Esophagus muscularis mucosa (tissue), 4 donors: ENCODE data around the gene GNL2. TPM values are rescaled to one million over a fixed set of nuclear protein-coding genes. Genes with fewer than 3 reads are reported as not detected.
"Not testable (repeated sequence)": the region's sequence is repeated elsewhere in the genome, so short reads cannot be mapped to it uniquely, and the experiment has no call there.

Experiments
- DNase-seq: peaks from one replicate; pipeline ENCODE4 v3.0.0-alpha.2; 2017; ENCODE audit errors: extremely low spot score
- H3K27ac ChIP-seq, 4 donors: fragments of 200-600 bp; sonication (generic); replicated peaks in 1 of 4; 1 replicate in 3 of 4; 2 replicates in 1 of 4; pipeline ENCODE4 v1.5.1; 2016 to 2019; ENCODE audit warnings: mild to moderate bottlenecking in 1 of 4
- H3K27me3 ChIP-seq, 4 donors: fragments of 200-600 bp; sonication (generic); one replicate each; pipeline versions ENCODE4 v1.5.1 to v1.6.0; 2016 to 2019
- H3K36me3 ChIP-seq, 4 donors: fragments of 200-600 bp; sonication (generic); one replicate each; pipeline ENCODE4 v1.5.1; 2016 to 2019
- H3K4me1 ChIP-seq, 4 donors: fragments of 200-600 bp; sonication (generic); one replicate each; pipeline ENCODE4 v1.5.1; 2016 to 2019
- H3K4me3 ChIP-seq, 4 donors: fragments of 200-600 bp; sonication (generic); 1 replicate in 2 of 4; 2 replicates in 2 of 4; pipeline ENCODE4 v1.5.1; 2016 to 2019; ENCODE audit warnings: mild to moderate bottlenecking in 4 of 4, moderate library complexity in 1 of 4
- H3K9me3 ChIP-seq, 4 donors: fragments of 200-600 bp; sonication (generic); 1 replicate in 3 of 4; 2 replicates in 1 of 4; pipeline ENCODE4 v1.5.1; 2016 to 2019
- EP300 ChIP-seq: sonication (generic); formaldehyde crosslinking; IDR thresholded peaks from one replicate; pipeline ENCODE4 v1.6.1; 2017; ENCODE audit warnings: antibody characterized with exemption
- POLR2A ChIP-seq: fragments of 450-650 bp; IDR thresholded peaks from one replicate; pipeline ENCODE4 v1.6.1; 2017; ENCODE audit warnings: antibody characterized with exemption, moderate library complexity, mild to moderate bottlenecking, low read depth
- POLR2AphosphoS5 ChIP-seq, 2 donors: sonication (generic); formaldehyde crosslinking; IDR thresholded peaks; one replicate each; pipeline ENCODE4 v1.6.1; 2017; ENCODE audit warnings: antibody characterized with exemption in 2 of 2
- WGBS: methylation state at CpG from one replicate; pipeline ENCODE4 v1.1.5; 2018; 5-methylcytosine and 5-hydroxymethylcytosine counted together
- intact Hi-C: fragments of 100-400 bp; cut with DNase I; formaldehyde crosslinking; loops from one replicate; pipeline ENCODE4 v1.15.1; 2023
- total RNA-seq, 4 donors: library from RNA; depleted of rRNA; stranded (reverse); fragments of >200 nt; gene quantifications; one replicate each; pipeline versions ENCODE4 v1.1.0 to v1.2.1, GENCODE V29; 2016
- TF ChIP-seq, protein P1 (sequence below), 3 experiments: fragments of 200-600 bp in 2 of 3; fragments of 450-650 bp in 1 of 3; sonication (generic) in 2 of 3; IDR thresholded peaks; one replicate each; pipeline ENCODE4 v1.5.1; 2017 to 2019; ENCODE audit warnings: antibody characterized with exemption in 3 of 3, mild to moderate bottlenecking in 2 of 3, moderate library complexity in 1 of 3

The GNL2 gene
- total RNA-seq, 4 donors from 2014 or later: 25.1 to 36.4 (median 27.0) TPM

DNA sequence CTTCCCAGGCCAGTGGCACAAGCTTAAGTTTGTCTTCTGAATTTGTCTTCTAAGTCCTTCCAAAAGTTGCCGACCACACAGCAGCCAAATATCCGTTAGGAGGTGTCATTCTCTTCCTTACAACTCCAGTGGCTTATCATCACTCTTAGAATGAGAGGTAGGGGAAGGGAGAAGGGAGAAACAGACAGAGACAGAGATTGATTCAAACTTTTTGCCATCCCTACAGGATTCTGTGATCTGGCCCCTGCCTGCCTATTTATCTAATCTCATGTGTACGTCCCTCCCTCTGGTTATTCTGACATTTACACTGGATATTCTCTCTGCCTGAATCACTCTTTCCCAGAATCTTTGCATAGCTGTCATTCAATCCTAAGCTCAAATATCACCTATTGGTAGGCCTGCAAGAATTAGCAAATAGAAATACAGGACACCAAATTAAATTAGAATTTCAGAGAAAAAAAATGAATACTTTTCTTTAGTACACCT lies 488 bp upstream of the GNL2 start:
- DNase-seq: no peak
- H3K9me3 ChIP-seq: no peaks in the 10 kb centered on the region
- H3K4me1 ChIP-seq: peaks cover 16 to 30% (median 24%) of the 10 kb centered on the region in 4 donors
- H3K36me3 ChIP-seq: peaks cover 17 to 25% (median 24%) of the 10 kb centered on the region in 4 donors
- H3K4me3 ChIP-seq: peak overlapping the region; percentile 74 to 86 (median 82)
- TF ChIP-seq POLR2AphosphoS5 (IDR thresholded peaks at IDR 0.05) (no peak), POLR2A (no peak), EP300 (no peak)
- TF ChIP-seq, protein P1, sequence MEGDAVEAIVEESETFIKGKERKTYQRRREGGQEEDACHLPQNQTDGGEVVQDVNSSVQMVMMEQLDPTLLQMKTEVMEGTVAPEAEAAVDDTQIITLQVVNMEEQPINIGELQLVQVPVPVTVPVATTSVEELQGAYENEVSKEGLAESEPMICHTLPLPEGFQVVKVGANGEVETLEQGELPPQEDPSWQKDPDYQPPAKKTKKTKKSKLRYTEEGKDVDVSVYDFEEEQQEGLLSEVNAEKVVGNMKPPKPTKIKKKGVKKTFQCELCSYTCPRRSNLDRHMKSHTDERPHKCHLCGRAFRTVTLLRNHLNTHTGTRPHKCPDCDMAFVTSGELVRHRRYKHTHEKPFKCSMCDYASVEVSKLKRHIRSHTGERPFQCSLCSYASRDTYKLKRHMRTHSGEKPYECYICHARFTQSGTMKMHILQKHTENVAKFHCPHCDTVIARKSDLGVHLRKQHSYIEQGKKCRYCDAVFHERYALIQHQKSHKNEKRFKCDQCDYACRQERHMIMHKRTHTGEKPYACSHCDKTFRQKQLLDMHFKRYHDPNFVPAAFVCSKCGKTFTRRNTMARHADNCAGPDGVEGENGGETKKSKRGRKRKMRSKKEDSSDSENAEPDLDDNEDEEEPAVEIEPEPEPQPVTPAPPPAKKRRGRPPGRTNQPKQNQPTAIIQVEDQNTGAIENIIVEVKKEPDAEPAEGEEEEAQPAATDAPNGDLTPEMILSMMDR (IDR thresholded peaks at IDR 0.05): no peak
- no peaks in the 10 kb centered on the region for H3K27me3 ChIP-seq
- 0% methylated on average over 3 of the region's 3 CpGs for whole genome bisulfite sequencing
- peak overlapping the region; percentile 80 to 88 (median 84) for H3K27ac ChIP-seq
- intact Hi-C loops: loop anchor here (10.0 kb wide), 2 partner anchors 81 to 209 kb away; partner anchors contain the start of genes C1orf122, MEAF6 and YRDC

GRCh38 chr1:37593726-37594125 lies 2.0 kb downstream of the GNL2 start:
- no peak overlapping the region for H3K4me3 ChIP-seq
- H3K27me3 ChIP-seq: no peaks in the 10 kb centered on the region
- peaks cover 35 to 50% (median 49%) of the 10 kb centered on the region in 4 donors for H3K36me3 ChIP-seq
- DNase-seq: no peak
- H3K27ac ChIP-seq: no peak overlapping the region
- TF ChIP-seq, protein P1 (IDR thresholded peaks at IDR 0.05): no peak
- TF ChIP-seq EP300 (no peak), POLR2AphosphoS5 (IDR thresholded peaks at IDR 0.05) (no peak), POLR2A (no peak)
- no peaks in the 10 kb centered on the region for H3K9me3 ChIP-seq
- WGBS: 97% methylated on average over 6 of the region's 6 CpGs
- H3K4me1 ChIP-seq: peaks cover 16 to 30% (median 24%) of the 10 kb centered on the region in 4 donors
- intact Hi-C loops: loop anchor here (10.0 kb wide), 2 partner anchors 79 to 211 kb away; partner anchors contain the start of genes C1orf122, MEAF6 and YRDC

GRCh38 chr1:37588939-37589338 lies 6.8 kb downstream of the GNL2 start:
- H3K36me3 ChIP-seq: peaks cover 56 to 97% (median 87%) of the 10 kb centered on the region in 4 donors
- TF ChIP-seq POLR2AphosphoS5 (IDR thresholded peaks at IDR 0.05) (no peak), POLR2A (no peak), EP300 (no peak)
- TF ChIP-seq, protein P1 (IDR thresholded peaks at IDR 0.05): no peak
- no peaks in the 10 kb centered on the region for H3K27me3 ChIP-seq
- no peak overlapping the region for H3K27ac ChIP-seq
- H3K9me3 ChIP-seq: no peaks in the 10 kb centered on the region
- intact Hi-C loops: no loop called here
- H3K4me1 ChIP-seq: peaks cover 0 to 8% (median 4%) of the 10 kb centered on the region in 4 donors
- DNase-seq: no peak
- H3K4me3 ChIP-seq: no peak overlapping the region
- 92% methylated on average over 2 of the region's 2 CpGs for WGBS

DNA sequence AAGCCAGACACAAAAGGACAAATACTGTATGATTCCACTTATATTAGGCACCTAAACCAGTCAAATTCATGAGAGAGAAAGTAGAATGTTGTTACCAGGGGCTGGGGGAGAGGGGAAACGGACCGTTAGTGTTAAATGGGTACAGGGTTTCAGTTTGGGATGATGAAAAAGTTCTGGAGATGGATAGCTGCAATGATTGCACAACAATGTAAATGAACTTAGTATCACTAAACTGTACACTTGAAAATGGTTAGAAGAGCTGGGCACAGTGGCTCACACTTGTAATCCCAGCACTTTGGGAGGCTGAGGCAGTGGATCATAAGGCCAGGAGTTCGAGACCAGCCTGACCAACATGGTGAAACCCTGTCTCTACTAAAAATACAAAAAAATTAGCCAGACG lies 11.2 kb downstream of the GNL2 start:
- H3K4me1 ChIP-seq, DNase-seq, H3K4me3 ChIP-seq, H3K9me3 ChIP-seq, intact Hi-C loops, H3K27me3 ChIP-seq, H3K27ac ChIP-seq: not testable (repeated sequence)
- WGBS: 89% methylated on average over 4 of the region's 4 CpGs
- H3K36me3 ChIP-seq: peaks cover 58 to 99% (median 88%) of the 10 kb centered on the region in 4 donors

DNA sequence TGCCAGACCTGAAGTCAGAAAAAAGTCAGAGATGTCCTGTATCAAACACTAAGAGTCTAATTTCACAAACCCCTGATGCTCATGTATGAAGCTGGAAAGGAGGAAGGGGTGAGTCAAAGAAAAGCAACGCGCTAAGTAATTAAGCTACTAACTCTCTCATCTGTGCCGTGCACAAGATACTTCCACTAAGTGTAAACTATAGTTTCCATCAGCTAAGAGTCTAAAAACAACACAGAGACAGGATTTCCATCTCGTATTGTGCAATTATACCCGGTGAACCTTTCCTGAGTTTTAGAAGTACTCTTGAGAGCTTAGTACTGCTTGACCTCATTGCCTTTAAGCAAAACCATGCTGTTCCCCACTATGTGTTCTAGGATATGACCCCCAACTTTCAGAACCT lies 20.0 kb downstream of the GNL2 start:
- TF ChIP-seq EP300: no peak
- TF ChIP-seq POLR2AphosphoS5 (IDR thresholded peaks at IDR 0.05): no peak
- Histone ChIP-seq H3K36me3 (peaks cover 84 to 100% (median 96%) of the 10 kb centered on the region in 4 donors), H3K9me3 (no peaks in the 10 kb centered on the region), H3K4me3 (no peak overlapping the region), H3K27ac (no peak overlapping the region), H3K4me1 (no peaks in the 10 kb centered on the region), H3K27me3 (no peaks in the 10 kb centered on the region)
- DNase-seq: no peak
- intact Hi-C loops: no loop called here
- 85% methylated on average over 5 of the region's 5 CpGs for WGBS
